Measurements from ENCODE around the gene DEAF1.

The DEAF1 gene

DNA sequence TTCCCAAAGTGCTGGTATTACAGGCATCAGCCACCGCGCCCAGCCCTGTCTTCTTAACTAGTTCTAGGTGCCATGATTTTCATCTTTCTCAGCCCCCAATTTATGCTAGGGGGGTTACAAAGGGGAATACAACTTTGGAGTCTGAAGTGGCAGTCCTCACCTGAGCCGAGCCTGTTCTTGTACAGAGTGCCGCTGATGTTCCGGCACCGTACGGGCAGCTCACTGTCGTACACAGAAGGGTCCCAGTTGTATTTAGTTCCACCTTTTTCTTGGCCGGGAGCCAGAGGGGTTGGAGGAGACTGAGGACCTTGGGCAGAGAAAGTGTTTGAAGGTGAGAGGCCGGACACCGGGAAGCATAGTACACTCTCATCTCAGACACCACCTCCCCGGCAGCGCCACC is 7.3 kb downstream of the DEAF1 start:
- no peak for DNase-seq (ENCODE audit: low read depth in 1 of 2, low spot score in 1 of 2)
- Histone ChIP-seq H3K27me3 (ENCODE audit: insufficient read depth, poor library complexity, severe bottlenecking) (no peaks in the 10 kb centered on the region), H3K4me3 (replicated peaks; ENCODE audit: insufficient read depth, low read length) (no peak overlapping the region), H3K27ac (replicated peaks) (no peak overlapping the region)
- TF ChIP-seq, protein P1, sequence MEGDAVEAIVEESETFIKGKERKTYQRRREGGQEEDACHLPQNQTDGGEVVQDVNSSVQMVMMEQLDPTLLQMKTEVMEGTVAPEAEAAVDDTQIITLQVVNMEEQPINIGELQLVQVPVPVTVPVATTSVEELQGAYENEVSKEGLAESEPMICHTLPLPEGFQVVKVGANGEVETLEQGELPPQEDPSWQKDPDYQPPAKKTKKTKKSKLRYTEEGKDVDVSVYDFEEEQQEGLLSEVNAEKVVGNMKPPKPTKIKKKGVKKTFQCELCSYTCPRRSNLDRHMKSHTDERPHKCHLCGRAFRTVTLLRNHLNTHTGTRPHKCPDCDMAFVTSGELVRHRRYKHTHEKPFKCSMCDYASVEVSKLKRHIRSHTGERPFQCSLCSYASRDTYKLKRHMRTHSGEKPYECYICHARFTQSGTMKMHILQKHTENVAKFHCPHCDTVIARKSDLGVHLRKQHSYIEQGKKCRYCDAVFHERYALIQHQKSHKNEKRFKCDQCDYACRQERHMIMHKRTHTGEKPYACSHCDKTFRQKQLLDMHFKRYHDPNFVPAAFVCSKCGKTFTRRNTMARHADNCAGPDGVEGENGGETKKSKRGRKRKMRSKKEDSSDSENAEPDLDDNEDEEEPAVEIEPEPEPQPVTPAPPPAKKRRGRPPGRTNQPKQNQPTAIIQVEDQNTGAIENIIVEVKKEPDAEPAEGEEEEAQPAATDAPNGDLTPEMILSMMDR (IDR thresholded peaks at IDR 0.05; ENCODE audit: insufficient read depth, low read length), result no peak
- TF ChIP-seq SPI1 (IDR thresholded peaks at IDR 0.05; ENCODE audit: borderline replicate concordance, low read depth) (no peak), GABPA (IDR thresholded peaks at IDR 0.05; ENCODE audit: low read depth) (no peak), POLR2AphosphoS5 (IDR thresholded peaks at IDR 0.05; ENCODE audit: low read depth) (no peak)
- TF ChIP-seq, protein P2, sequence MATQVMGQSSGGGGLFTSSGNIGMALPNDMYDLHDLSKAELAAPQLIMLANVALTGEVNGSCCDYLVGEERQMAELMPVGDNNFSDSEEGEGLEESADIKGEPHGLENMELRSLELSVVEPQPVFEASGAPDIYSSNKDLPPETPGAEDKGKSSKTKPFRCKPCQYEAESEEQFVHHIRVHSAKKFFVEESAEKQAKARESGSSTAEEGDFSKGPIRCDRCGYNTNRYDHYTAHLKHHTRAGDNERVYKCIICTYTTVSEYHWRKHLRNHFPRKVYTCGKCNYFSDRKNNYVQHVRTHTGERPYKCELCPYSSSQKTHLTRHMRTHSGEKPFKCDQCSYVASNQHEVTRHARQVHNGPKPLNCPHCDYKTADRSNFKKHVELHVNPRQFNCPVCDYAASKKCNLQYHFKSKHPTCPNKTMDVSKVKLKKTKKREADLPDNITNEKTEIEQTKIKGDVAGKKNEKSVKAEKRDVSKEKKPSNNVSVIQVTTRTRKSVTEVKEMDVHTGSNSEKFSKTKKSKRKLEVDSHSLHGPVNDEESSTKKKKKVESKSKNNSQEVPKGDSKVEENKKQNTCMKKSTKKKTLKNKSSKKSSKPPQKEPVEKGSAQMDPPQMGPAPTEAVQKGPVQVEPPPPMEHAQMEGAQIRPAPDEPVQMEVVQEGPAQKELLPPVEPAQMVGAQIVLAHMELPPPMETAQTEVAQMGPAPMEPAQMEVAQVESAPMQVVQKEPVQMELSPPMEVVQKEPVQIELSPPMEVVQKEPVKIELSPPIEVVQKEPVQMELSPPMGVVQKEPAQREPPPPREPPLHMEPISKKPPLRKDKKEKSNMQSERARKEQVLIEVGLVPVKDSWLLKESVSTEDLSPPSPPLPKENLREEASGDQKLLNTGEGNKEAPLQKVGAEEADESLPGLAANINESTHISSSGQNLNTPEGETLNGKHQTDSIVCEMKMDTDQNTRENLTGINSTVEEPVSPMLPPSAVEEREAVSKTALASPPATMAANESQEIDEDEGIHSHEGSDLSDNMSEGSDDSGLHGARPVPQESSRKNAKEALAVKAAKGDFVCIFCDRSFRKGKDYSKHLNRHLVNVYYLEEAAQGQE (IDR thresholded peaks at IDR 0.05; ENCODE audit: insufficient replicate concordance, low read depth), result no peak

DNA sequence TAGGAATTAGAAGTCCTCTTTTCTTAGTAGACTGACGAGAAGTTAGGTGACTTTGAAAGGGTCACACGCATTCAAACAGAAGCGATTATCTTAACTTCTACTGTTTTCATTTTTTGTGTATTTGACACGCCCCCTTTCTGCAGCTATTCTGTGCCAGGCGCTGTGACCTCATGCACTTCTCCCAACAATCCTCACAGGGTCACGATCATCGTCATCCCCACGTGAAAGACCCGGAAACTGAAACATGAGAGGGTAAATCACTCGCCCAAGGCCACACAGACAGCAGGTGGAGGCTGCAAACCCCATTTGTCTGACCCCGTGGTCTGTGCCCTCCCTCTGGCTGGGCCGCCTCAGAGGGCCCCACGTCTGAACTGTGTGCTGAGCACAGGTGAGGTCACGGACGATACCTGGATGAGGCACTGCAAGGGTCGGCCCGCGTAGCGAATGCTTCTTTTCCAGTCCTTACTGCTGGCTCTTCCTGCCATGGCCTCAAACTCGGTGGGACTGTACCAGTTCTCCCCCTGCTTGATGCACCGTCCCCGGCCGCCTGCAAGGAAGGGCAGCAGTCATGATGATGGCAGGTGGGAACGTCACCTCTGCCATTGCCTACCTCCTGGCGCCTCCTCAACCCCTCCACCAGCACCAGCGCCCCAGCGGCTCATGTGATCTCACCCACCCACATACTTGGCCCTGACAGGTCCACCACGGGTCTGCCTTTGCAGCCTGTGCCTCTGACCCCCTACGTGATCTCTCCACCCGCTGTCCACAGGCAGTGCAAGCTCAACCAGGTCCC is 8.4 kb downstream of the DEAF1 start:
- Histone ChIP-seq H3K27ac (replicated peaks) (no peak overlapping the region), H3K27me3 (ENCODE audit: insufficient read depth, poor library complexity, severe bottlenecking) (no peaks in the 10 kb centered on the region), H3K4me3 (replicated peaks; ENCODE audit: insufficient read depth, low read length) (no peak overlapping the region)
- TF ChIP-seq, protein P1 (IDR thresholded peaks at IDR 0.05; ENCODE audit: insufficient read depth, low read length), result no peak
- TF ChIP-seq GABPA (IDR thresholded peaks at IDR 0.05; ENCODE audit: low read depth), result no peak
- TF ChIP-seq, protein P2 (IDR thresholded peaks at IDR 0.05; ENCODE audit: insufficient replicate concordance, low read depth), result no peak
- no peak for TF ChIP-seq POLR2AphosphoS5 (IDR thresholded peaks at IDR 0.05; ENCODE audit: low read depth)
- TF ChIP-seq SPI1 (IDR thresholded peaks at IDR 0.05; ENCODE audit: borderline replicate concordance, low read depth), result no peak
- DNase-seq (ENCODE audit: low read depth in 1 of 2, low spot score in 1 of 2), result no peak

DNA sequence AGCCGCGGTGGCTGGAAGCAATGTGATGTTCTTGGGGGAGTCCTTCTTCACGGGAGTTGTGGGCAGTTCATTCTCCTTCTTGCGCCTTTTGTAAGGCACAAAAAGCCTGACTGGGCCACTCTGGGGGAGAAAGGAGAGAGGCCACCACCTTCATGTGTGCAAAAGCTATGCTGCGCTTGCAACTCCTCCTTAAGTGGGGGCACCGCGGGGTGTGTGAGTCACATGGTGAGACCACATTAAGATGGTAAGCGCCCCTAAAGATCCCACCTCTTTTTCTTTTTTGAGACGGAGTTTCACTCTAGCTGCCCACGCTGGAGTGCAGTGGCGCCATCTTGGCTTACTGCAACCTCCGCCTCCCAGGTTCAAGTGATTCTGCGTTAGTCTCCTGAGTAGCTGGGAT is 14.1 kb downstream of the DEAF1 start:
- H3K4me3 ChIP-seq (replicated peaks; ENCODE audit: insufficient read depth, low read length), result no peak overlapping the region
- H3K27ac ChIP-seq (replicated peaks), result no peak overlapping the region
- DNase-seq (ENCODE audit: low read depth in 1 of 2, low spot score in 1 of 2), result no peak
- H3K27me3 ChIP-seq (ENCODE audit: insufficient read depth, poor library complexity, severe bottlenecking), result no peaks in the 10 kb centered on the region
- TF ChIP-seq, protein P1 (IDR thresholded peaks at IDR 0.05; ENCODE audit: insufficient read depth, low read length), result no peak
- TF ChIP-seq SPI1 (IDR thresholded peaks at IDR 0.05; ENCODE audit: borderline replicate concordance, low read depth) (no peak), GABPA (IDR thresholded peaks at IDR 0.05; ENCODE audit: low read depth) (no peak)
